T-helper 9 cell (primary cell): ENCODE data around the gene CRYBA4.
A peak's percentile ranks its signal among the peaks of the same experiment; 100 is the strongest.

Experiments
- DNase-seq: peaks from one replicate; pipeline ENCODE4 v3.0.0-alpha.2; 2020

Gene CRYBA4

GRCh38 chr22:26662160-26662559 is 40.4 kb downstream of the CRYBA4 start:
- no peak for DNase-seq

GRCh38 chr22:26663374-26663923 is 41.7 kb downstream of the CRYBA4 start:
- no peak for DNase-seq

GRCh38 chr22:26665813-26666231 is 44.1 kb downstream of the CRYBA4 start:
- no peak for DNase-seq

GRCh38 chr22:26667140-26667539 is 45.4 kb downstream of the CRYBA4 start:
- no peak for DNase-seq

GRCh38 chr22:26669060-26669481 is 47.3 kb downstream of the CRYBA4 start:
- no peak for DNase-seq

GRCh38 chr22:26670459-26670858 is 48.7 kb downstream of the CRYBA4 start:
- no peak for DNase-seq

- peak; percentile 70 for DNase-seq
Observed at GRCh38 chr22:26671317-26672059, 49.7 kb downstream of the CRYBA4 start.

- no peak for DNase-seq
Observed at GRCh38 chr22:26672060-26672471, 50.3 kb downstream of the CRYBA4 start.

- DNase-seq = peak; percentile 82
Observed at GRCh38 chr22:26672590-26673468, 51.1 kb downstream of the CRYBA4 start.

- no peak for DNase-seq
Observed at GRCh38 chr22:26673486-26673885, 51.7 kb downstream of the CRYBA4 start.

- no peak for DNase-seq
Observed at GRCh38 chr22:26674211-26675190, 52.7 kb downstream of the CRYBA4 start.

- DNase-seq = no peak
Observed at GRCh38 chr22:26675687-26676268, 54.0 kb downstream of the CRYBA4 start.

GRCh38 chr22:26677217-26677616 is 55.5 kb downstream of the CRYBA4 start:
- DNase-seq = no peak

GRCh38 chr22:26679003-26679629 is 57.4 kb downstream of the CRYBA4 start:
- DNase-seq = peak; percentile 59
